Measurements from ENCODE around the gene SBSN.

SBSN gene
- total RNA-seq: 0 to 0.04 reads per million in 2 donors

GRCh38 chr19:35528218-35529038 is at the start of gene SBSN:
Gene SBSN, minus strand, starts transcription at chr19:35528311. Its CDS starts 30 bp downstream, at chr19:35528281.
- no peak for DNase-seq

- no peak for DNase-seq
These were observed 43.4 kb upstream of the SBSN start for GRCh38 chr19:35571406-35571965.

GRCh38 chr19:35569281-35569781 is 41.2 kb upstream of the SBSN start:
- no peak for DNase-seq

GRCh38 chr19:35566738-35567137 is 38.6 kb upstream of the SBSN start:
- DNase-seq: no peak

- DNase-seq: no peak
These were observed 37.1 kb upstream of the SBSN start for GRCh38 chr19:35565016-35565856.

GRCh38 chr19:35563207-35563829 is 35.2 kb upstream of the SBSN start, which contains the start of gene ATP4A:
Gene ATP4A, minus strand, starts transcription at chr19:35563658. Its CDS starts 29 bp downstream, at chr19:35563629.
- DNase-seq: no peak

- DNase-seq: no peak
These were observed 34.7 kb upstream of the SBSN start for GRCh38 chr19:35562776-35563175.

GRCh38 chr19:35562336-35562735 is 34.2 kb upstream of the SBSN start:
- no peak for DNase-seq

GRCh38 chr19:35561436-35561835 is 33.3 kb upstream of the SBSN start:
- no peak for DNase-seq

GRCh38 chr19:35560677-35561076 is 32.6 kb upstream of the SBSN start:
- DNase-seq: no peak

- DNase-seq: no peak
These were observed 32.2 kb upstream of the SBSN start for GRCh38 chr19:35560271-35560670.

GRCh38 chr19:35559781-35560180 is 31.7 kb upstream of the SBSN start:
- DNase-seq: no peak

GRCh38 chr19:35559281-35559659 is 31.2 kb upstream of the SBSN start:
- DNase-seq: no peak

GRCh38 chr19:35558400-35559280 is 30.5 kb upstream of the SBSN start:
- no peak for DNase-seq

- no peak for DNase-seq
These were observed 29.7 kb upstream of the SBSN start for GRCh38 chr19:35557539-35558399.

- no peak for DNase-seq
These were observed 28.9 kb upstream of the SBSN start for GRCh38 chr19:35556846-35557538.

GRCh38 chr19:35556025-35556590 is 28.0 kb upstream of the SBSN start:
- DNase-seq: no peak

GRCh38 chr19:35555301-35556005 is 27.3 kb upstream of the SBSN start:
- DNase-seq: no peak

GRCh38 chr19:35554076-35554475 is 26.0 kb upstream of the SBSN start:
- no peak for DNase-seq

Measured in activated gamma-delta T cell (primary cell).